ENCODE measurements around the gene MAP6. TPM values are rescaled to one million over a fixed set of nuclear protein-coding genes. Genes with fewer than 3 reads are reported as not detected.

The MAP6 gene
- total RNA-seq, 2 donors from 2014 or later: 0.12 to 0.18 TPM

DNA sequence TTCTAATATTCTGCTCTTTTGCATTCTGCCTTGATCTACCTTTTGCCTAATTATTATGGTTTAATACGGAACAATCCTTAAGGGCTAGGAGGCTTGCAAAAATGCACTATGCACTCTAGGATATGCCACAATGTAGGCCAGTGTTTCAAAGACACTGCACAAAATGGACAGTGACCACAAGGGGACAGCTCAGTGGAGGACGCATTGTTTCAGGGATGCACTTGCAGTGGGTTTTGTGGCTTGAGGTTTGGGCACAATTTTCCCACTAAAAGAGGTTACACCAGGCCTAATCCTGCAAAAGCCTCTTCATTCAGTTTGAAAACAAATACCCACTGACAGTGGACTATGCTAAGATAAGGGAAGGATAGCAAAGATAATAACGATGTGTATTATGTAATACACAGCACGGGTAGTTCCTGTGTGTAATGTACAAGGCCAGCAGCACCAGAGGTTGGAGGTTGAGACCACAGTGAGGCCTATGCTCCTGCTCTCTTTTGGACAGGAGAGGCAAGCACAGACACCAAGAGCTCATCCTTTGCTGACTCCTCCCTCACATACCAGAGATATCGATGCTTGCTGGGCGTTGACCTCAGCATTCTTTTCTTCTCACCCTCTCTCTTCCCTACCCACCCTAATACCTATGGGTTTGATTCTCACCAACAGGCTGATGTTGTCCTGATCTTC is 12.7 kb downstream of the MAP6 start:
- H3K36me3 Mint-ChIP-seq (ENCODE audit: low read depth): peaks cover 6% of the 10 kb centered on the region
- DNase-seq (no peak), ATAC-seq (no peak)
- H3K4me3 Mint-ChIP-seq: no peak overlapping the region
- no peak overlapping the region for H3K27ac Mint-ChIP-seq
- H3K4me1 Mint-ChIP-seq: peaks cover 3% of the 10 kb centered on the region
- no peaks in the 10 kb centered on the region for H3K9me3 ChIP-seq (ENCODE audit: control insufficient read depth, low read length, poor library complexity, severe bottlenecking)
- H3K27me3 Mint-ChIP-seq: peaks cover 48% of the 10 kb centered on the region

DNA sequence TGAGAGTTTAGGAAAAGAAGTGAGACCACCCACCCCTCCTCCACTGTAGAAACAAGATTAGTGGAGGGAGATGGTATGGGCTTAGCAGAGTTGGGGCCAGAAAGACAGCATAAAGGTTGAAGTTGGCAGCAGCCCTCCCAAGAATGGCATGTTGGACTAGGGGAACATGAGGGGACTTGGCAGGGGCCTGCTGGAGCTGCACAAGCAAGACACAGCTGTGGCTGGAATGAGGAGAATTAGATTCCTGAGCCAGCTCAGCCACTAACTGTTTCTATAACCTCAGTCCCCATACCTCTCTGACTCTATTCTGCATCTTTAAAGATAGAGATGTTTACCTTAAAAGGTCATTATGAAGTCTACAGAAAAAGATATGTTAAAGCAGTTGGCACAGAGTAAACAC is 13.2 kb downstream of the MAP6 start:
- DNase-seq (no peak), ATAC-seq (no peak)
- H3K4me3 Mint-ChIP-seq: no peak overlapping the region
- H3K9me3 ChIP-seq (ENCODE audit: control insufficient read depth, low read length, poor library complexity, severe bottlenecking): no peaks in the 10 kb centered on the region
- peaks cover 3% of the 10 kb centered on the region for H3K4me1 Mint-ChIP-seq
- no peak overlapping the region for H3K27ac Mint-ChIP-seq
- H3K27me3 Mint-ChIP-seq: peaks cover 52% of the 10 kb centered on the region
- H3K36me3 Mint-ChIP-seq (ENCODE audit: low read depth): peaks cover 6% of the 10 kb centered on the region

DNA sequence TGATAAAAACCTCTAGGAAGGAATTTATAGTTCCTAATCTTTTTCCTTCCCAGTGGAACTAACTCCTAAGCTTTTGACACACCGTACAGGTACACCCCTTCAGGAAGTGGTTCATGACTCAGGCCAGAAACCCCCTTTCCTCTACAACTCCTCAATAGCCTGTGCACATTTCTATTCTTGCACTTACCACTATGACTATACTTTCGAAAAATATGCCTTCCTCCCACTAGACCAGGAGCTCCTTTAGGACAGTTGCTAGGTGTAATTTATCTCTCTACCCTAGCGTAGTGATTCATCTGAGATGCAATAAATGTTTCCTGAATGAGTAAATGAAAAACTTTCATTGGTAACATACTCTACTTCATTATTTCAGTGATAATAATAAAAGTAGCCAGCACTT is 14.5 kb downstream of the MAP6 start:
- no peak overlapping the region for H3K4me3 Mint-ChIP-seq
- DNase-seq (no peak), ATAC-seq (no peak)
- no peaks in the 10 kb centered on the region for H3K9me3 ChIP-seq (ENCODE audit: control insufficient read depth, low read length, poor library complexity, severe bottlenecking)
- peaks cover 42% of the 10 kb centered on the region for H3K27me3 Mint-ChIP-seq
- peaks cover 3% of the 10 kb centered on the region for H3K4me1 Mint-ChIP-seq
- H3K36me3 Mint-ChIP-seq (ENCODE audit: low read depth): peaks cover 2% of the 10 kb centered on the region
- no peak overlapping the region for H3K27ac Mint-ChIP-seq

DNA sequence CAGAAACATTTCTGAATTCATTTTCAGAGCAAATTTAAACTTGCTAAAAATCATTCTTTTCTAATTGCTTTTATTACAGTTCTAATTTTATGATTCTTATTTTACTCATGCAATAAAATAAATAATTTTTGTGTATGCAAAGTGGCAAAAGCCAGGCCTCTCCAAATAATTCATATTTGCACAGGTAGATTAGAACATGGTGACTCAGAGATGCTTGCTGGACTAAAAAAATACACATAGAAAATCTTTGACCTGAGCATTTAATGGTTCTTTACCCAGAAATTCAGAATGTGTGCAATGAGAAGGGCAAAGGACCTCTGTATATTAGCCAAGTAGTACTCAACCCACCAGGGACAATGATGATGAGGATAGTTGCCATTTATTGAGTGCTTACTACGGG is 15.3 kb downstream of the MAP6 start:
- Mint-ChIP-seq H3K36me3 (ENCODE audit: low read depth) (peaks cover 2% of the 10 kb centered on the region), H3K27ac (no peak overlapping the region), H3K4me3 (no peak overlapping the region), H3K27me3 (peaks cover 34% of the 10 kb centered on the region), H3K4me1 (peaks cover 3% of the 10 kb centered on the region)
- ATAC-seq (no peak), DNase-seq (no peak)
- no peaks in the 10 kb centered on the region for H3K9me3 ChIP-seq (ENCODE audit: control insufficient read depth, low read length, poor library complexity, severe bottlenecking)

DNA sequence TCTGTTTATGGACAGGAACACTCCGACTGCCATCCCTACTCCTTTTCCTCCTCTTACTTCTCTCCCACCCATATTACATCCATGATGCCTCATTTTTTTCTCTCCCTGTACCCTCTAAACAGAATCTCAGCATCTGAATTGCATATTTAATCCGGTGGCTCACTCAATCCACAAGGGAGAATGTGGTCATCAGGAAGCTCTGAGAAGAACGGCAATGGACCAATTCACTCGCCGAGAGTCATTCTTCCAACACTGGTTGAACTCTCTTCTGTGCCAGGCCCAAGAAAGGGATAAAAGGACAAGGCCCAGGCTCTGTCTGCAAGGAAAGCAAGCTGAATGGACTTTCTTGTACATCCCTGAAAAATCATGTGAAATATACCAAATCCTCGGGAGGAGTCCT is 15.9 kb downstream of the MAP6 start:
- peaks cover 28% of the 10 kb centered on the region for H3K27me3 Mint-ChIP-seq
- H3K4me3 Mint-ChIP-seq: no peak overlapping the region
- ATAC-seq (no peak), DNase-seq (no peak)
- peaks cover 3% of the 10 kb centered on the region for H3K4me1 Mint-ChIP-seq
- no peaks in the 10 kb centered on the region for H3K9me3 ChIP-seq (ENCODE audit: control insufficient read depth, low read length, poor library complexity, severe bottlenecking)
- no peak overlapping the region for H3K27ac Mint-ChIP-seq
- H3K36me3 Mint-ChIP-seq (ENCODE audit: low read depth): peaks cover 2% of the 10 kb centered on the region

DNA sequence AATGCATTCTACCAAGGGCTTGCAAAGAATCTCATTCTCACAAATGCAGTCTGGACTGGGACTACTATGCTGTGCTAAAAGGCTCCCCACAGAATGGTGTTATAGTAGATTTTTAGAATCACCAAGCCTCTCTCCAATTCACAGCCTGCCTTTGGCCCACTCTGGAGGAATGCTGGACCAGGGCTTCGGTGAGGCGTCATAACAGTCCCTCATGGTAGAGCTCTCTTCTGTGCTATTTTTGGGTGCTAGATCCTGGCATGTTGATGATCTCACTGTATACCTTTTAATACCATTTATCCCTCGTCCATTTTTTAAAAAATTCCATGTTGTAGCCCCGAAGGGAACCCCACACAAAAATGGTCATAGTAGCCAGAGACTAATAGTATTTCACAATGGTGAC is 17.6 kb downstream of the MAP6 start:
- ATAC-seq: no peak
- peaks cover 27% of the 10 kb centered on the region for H3K27me3 Mint-ChIP-seq

DNA sequence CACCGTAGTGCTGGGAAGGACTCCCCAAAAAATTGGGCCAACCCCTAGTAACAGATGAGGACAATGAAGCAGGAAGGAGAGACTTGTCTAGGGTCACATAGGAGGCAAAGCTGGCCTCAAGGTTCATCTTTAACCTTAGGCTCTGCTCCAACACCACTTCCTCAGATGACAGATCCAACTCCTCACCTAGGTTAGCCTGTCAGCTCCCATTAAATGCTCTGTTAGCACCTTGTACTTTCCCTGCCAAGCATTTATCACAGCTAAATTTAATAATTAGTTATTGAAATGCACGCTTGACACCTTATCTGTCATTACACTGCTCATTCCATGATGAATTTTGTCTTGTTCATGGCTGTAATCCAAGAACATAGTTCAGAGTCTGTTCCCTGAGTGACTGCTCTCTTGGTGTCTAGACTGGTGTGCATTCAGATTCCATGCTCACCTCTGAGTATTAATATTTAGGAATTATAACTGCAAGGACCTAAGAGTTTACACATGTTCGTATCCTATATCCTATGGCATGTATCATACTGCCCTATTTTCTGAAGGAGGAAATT is 18.6 kb downstream of the MAP6 start:
- Mint-ChIP-seq H3K27ac (no peak overlapping the region), H3K27me3 (peaks cover 27% of the 10 kb centered on the region), H3K4me3 (no peak overlapping the region), H3K4me1 (peaks cover 5% of the 10 kb centered on the region), H3K36me3 (ENCODE audit: low read depth) (no peaks in the 10 kb centered on the region)
- no peaks in the 10 kb centered on the region for H3K9me3 ChIP-seq (ENCODE audit: control insufficient read depth, low read length, poor library complexity, severe bottlenecking)
- ATAC-seq: no peak
- DNase-seq: no peak

More for the DNA sequence above, 17.6 kb downstream of the MAP6 start:
- Mint-ChIP-seq H3K36me3 (ENCODE audit: low read depth) (no peaks in the 10 kb centered on the region), H3K4me1 (peaks cover 3% of the 10 kb centered on the region), H3K4me3 (no peak overlapping the region), H3K27ac (no peak overlapping the region)
- DNase-seq: no peak
- H3K9me3 ChIP-seq (ENCODE audit: control insufficient read depth, low read length, poor library complexity, severe bottlenecking): no peaks in the 10 kb centered on the region

DNA sequence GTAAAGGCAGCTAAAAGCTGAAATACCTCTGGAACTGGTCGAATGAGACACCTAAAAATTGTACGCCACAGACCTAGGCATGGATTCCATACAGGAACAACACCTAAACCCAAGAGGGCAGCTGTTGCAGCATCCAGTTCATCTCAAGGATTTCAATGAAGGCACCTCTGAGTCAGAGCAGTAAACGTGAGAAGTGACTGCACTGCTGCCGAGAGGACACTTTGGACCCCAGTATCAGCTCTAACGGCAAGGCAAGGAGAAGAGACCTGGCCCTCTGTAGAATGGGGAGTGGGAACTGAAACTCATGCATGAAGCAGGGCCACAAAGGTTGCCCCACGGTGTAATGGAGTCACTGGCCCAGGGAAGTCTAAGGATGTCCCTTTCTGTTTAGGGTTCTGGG is 23.9 kb downstream of the MAP6 start:
- Mint-ChIP-seq H3K27ac (no peak overlapping the region), H3K4me1 (peaks cover 2% of the 10 kb centered on the region), H3K27me3 (peaks cover 17% of the 10 kb centered on the region), H3K36me3 (ENCODE audit: low read depth) (no peaks in the 10 kb centered on the region), H3K4me3 (no peak overlapping the region)
- ATAC-seq: no peak
- no peak for DNase-seq
- H3K9me3 ChIP-seq (ENCODE audit: control insufficient read depth, low read length, poor library complexity, severe bottlenecking): no peaks in the 10 kb centered on the region

DNA sequence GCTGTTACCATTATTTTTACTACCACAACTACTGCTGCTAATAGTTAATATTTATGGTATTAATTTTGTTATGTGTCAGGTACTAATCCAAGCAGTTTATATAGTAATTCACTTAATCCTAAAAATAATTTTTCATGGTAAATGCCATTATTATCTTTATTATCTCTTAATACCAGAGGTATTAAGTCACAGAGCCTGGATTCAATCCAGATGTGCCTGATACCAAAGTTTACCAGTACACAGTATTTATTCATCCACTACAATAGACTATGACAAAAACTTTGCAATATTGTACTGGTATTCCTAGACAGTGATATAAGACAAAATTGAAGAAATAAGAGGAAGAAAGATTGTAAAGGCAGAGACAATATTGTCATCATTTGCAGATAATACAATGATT is 24.5 kb downstream of the MAP6 start:
- Mint-ChIP-seq H3K27me3 (peaks cover 17% of the 10 kb centered on the region), H3K36me3 (ENCODE audit: low read depth) (no peaks in the 10 kb centered on the region), H3K27ac (no peak overlapping the region), H3K4me1 (peaks cover 2% of the 10 kb centered on the region), H3K4me3 (no peak overlapping the region)
- H3K9me3 ChIP-seq (ENCODE audit: control insufficient read depth, low read length, poor library complexity, severe bottlenecking): no peaks in the 10 kb centered on the region
- DNase-seq: no peak
- no peak for ATAC-seq

DNA sequence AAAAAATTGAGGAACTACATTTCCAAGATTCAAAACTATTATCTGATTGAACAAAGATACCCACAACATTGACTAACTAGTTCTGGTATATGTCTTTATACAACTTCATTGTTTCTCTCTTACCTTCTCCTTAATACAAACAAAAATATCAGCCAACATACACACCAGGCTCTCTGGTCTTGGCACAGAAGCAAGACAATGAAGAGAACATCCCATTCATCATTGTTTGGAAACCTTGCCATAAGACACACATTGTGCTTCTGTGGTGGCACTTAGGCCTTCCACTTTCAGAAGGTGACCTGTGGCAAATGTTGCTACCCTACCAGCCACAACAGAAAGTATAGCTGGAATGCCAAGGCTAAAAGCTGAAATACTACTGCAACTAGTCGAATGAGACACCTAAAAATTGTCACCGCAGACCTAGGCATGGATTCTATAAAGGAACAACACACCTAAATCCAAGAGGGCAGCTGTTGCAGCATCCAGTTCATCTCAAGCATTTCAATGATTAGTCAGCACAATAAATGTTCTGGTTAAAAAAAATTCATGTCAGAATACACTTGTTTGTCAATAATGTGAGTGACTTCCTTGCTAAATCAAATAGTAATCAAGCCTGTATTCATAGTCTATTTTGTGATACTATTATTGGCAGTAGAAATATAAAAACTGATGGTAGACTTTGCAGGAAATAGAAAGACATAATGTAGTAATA is 26.3 kb downstream of the MAP6 start:
- no peak overlapping the region for H3K4me3 Mint-ChIP-seq
- DNase-seq (no peak), ATAC-seq (no peak)
- peaks cover 30% of the 10 kb centered on the region for H3K27me3 Mint-ChIP-seq
- no peaks in the 10 kb centered on the region for H3K36me3 Mint-ChIP-seq (ENCODE audit: low read depth)
- H3K27ac Mint-ChIP-seq: no peak overlapping the region
- peaks cover 2% of the 10 kb centered on the region for H3K4me1 Mint-ChIP-seq
- no peaks in the 10 kb centered on the region for H3K9me3 ChIP-seq (ENCODE audit: control insufficient read depth, low read length, poor library complexity, severe bottlenecking)

DNA sequence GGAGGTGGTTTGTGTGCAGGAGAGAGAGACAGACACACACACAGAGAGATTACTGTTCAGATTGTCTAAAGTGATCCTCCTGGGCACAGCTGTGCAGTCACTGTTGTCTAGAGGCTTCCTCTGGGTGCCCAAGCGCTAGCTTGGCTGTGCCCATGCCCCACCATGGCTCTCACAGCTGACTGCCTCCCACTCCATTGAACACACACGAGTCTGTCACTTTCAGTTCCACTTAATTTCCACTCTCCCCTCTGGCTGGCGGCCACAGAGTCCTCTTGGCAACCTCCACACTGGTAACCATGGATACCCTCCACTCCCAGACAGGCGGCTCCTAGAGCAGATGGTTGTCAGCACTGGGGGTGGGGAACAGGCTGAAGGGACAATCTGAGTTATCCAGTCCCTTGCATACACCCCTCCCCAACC is 29.1 kb downstream of the MAP6 start:
- no peak overlapping the region for H3K27ac Mint-ChIP-seq

DNA sequence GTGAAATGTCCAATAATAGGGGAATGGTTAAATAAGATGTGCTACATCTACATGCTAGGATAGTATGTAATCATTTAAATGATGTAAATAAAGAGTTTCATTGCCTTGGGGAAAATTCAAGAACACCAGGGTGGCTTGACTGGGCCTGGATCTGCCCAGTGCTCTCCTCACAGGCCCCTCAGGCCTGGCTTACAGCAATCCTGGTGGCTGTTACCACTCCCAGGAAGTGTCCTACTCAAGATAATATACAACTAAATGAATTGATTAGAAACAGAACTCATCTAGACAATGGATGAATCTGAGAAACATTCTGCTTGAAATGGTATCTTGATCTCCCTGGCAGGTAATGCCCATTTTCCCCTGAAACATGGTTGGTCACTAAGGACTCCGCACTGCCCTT is 30.8 kb downstream of the MAP6 start:
- no peak for DNase-seq
- Mint-ChIP-seq H3K36me3 (ENCODE audit: low read depth) (peaks cover 11% of the 10 kb centered on the region), H3K4me1 (no peaks in the 10 kb centered on the region), H3K4me3 (no peak overlapping the region), H3K27me3 (peaks cover 63% of the 10 kb centered on the region), H3K27ac (peak overlapping the region; percentile 47)
- H3K9me3 ChIP-seq (ENCODE audit: control insufficient read depth, low read length, poor library complexity, severe bottlenecking): no peaks in the 10 kb centered on the region
- no peak for ATAC-seq

More for the DNA sequence above, 29.1 kb downstream of the MAP6 start:
- Mint-ChIP-seq H3K4me3 (no peak overlapping the region), H3K36me3 (ENCODE audit: low read depth) (peaks cover 6% of the 10 kb centered on the region), H3K27me3 (peaks cover 51% of the 10 kb centered on the region), H3K4me1 (no peaks in the 10 kb centered on the region)
- no peaks in the 10 kb centered on the region for H3K9me3 ChIP-seq (ENCODE audit: control insufficient read depth, low read length, poor library complexity, severe bottlenecking)
- ATAC-seq (peak; percentile 27), DNase-seq (no peak)

DNA sequence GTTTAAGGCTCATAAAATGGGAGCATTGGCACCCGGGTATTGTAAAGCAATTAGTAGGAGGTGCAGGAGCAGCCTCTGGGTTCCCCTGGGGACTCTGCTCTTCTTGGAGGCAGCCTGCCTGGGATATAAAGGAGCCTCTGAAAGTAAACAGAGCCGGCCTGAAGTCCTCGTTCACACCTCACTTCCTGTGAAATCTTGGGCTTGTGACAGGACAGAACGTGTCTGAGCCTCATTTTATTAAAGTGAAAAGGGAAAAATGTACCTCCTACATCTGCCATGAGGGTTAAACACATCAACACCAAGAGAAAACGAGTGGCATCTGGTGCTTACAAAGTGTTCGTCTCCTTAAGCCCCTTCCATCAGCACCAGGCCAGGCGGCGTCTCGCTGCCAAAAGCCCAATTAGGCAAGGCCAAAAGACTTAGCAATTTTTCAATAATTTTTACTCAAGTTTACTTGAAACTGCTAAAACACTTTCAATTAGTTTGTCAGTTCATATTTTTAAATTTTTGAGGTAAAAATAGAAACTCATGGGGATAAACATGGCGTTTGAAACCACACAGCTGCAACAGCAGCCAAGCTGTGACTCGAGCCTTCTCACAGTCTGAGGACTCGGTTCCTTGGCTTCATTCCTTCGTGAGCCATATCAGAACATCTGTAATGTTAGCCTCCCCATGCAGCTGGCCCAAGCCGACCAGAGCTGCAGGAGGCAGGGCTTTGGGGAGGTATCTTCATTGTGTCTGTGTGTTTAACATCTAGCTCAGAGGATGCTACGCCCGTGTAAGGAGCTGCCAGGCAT is 33.6 kb downstream of the MAP6 start:
- peaks cover 14% of the 10 kb centered on the region for H3K36me3 Mint-ChIP-seq (ENCODE audit: low read depth)
- peaks cover 2% of the 10 kb centered on the region for H3K4me1 Mint-ChIP-seq
- H3K4me3 Mint-ChIP-seq: no peak overlapping the region
- peaks cover 80% of the 10 kb centered on the region for H3K27me3 Mint-ChIP-seq
- H3K27ac Mint-ChIP-seq: no peak overlapping the region
- DNase-seq (no peak), ATAC-seq (no peak)
- no peaks in the 10 kb centered on the region for H3K9me3 ChIP-seq (ENCODE audit: control insufficient read depth, low read length, poor library complexity, severe bottlenecking)
